Putamen (tissue), 1 donor: Measurements from ENCODE around the gene SIAH3.
"Not testable (repeated sequence)": the region's sequence is repeated elsewhere in the genome, so short reads cannot be mapped to it uniquely, and the experiment has no call there.

Experiments
- DNase-seq: peaks from one replicate; pipeline ENCODE4 v3.0.0-alpha.2; 2016; ENCODE audit warnings: low spot score

Gene SIAH3

GRCh38 chr13:45851171-45851921, at the start of gene SIAH3:
TSS of gene SIAH3 (minus strand) at chr13:45851753. CDS start at chr13:45851629, 124 bp downstream.
- peak; percentile 66 for DNase-seq

DNA sequence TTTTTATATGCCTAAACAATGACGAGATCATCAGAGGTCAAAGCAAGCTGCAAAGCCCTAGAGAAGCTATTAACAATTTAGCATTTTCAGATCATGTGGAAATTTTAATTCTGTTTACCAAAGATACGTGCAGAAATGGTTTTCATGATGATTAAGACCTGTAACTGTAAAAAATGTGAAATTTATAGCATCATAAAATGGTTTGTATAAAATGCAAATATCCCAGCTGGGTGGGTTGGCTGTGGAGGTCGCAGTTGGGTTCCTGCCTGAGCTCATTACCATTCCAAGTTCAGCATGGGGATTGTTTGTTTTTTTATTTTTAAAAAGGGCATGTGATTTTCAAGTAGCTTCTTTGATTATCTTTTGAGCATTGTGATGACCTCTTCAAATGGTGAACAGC, 47.9 kb upstream of the SIAH3 start:
- DNase-seq, result no peak

DNA sequence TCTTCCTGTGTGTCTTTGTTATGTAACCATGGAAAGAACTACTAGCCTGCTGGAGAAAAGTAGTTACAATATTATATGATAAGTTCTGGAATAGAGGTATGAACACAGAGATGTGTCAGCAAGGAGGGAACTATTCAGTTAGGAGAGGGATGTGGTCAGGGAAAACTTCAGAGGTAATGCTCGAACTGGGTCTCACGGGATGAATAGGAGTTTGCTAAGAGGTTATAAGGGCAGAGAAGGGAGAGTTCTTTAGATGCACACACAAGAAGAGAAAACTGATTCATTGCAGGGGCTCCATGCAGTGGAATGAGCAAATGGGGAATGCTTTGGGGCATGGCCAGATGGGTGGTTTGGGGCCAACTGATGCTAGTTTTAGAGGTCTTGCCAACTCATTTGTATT, 46.0 kb upstream of the SIAH3 start:
- DNase-seq, result no peak

- DNase-seq, result no peak
Observed at GRCh38 chr13:45896285-45896684, 44.7 kb upstream of the SIAH3 start.

- DNase-seq, result no peak
Observed at GRCh38 chr13:45895881-45896280, 44.3 kb upstream of the SIAH3 start.

DNA sequence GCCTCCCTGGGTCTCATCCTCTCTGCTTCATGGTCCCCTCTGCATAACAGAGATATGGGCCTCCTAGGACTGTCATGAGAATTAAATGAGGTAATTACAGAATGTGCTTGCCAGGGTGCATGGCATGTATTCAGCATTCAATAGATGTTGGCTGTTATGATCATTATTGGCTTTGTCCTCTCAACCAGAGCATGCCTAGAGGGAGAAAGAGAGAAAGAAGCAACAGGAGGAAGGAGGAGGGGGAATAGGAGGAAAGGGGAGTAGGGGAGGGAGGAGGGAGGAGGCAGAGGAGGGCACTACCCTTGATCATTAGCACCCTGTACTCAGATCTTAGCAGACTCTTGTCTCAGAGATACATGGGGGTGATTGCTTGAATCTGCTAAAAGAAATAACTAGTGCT, 41.0 kb upstream of the SIAH3 start:
- no peak for DNase-seq

DNA sequence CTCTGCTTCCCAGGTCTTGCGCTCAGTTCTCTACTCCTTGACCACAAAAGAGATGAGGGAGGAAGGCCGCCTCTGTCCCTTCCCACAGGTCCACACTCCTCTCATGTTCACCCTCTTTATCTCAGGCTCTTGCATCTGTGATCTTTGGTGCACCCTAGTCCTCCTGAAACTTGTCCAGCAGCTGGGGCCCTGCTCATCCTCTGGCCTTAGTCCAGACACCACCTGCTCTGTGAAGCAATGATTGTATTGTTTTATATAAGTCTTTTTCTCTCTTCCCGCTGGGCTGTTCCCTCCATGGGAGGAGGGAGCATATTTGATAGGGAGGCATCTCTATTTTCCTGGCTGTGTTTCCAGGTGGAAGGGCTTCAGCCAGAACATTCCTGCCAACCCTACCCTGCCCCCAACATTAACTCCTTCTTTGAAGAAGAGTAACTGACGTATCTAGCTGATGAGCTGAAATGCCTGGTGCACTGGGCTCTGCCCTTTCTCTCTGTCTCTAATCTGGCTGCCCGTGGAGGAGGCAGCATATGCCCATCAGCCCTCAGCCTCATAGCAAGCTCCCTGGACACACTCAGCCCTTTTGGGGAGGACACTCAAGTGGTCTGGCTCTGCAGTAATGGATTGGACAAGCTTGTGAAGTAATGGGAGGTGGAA, 38.2 kb upstream of the SIAH3 start:
- no peak for DNase-seq

DNA sequence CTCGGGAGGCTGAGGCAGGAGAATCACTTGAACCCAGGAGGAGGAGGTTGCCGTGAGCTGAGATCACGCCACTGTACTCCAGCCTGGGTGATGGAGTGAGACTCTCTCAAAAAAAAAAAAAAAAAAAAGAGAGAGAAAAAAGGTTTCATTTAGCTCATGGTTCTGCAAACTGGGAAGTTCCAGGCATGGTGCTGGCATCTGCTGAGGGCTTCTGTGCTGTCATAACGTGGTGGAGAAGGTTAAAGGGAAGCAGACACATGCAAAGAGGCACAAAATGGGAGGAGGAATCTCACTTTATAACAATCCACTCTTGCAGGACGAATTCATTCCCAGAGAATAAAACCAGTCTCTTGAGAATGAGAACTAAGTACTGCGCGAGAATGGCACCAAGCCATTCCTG, 34.9 kb upstream of the SIAH3 start:
- no peak for DNase-seq

DNA sequence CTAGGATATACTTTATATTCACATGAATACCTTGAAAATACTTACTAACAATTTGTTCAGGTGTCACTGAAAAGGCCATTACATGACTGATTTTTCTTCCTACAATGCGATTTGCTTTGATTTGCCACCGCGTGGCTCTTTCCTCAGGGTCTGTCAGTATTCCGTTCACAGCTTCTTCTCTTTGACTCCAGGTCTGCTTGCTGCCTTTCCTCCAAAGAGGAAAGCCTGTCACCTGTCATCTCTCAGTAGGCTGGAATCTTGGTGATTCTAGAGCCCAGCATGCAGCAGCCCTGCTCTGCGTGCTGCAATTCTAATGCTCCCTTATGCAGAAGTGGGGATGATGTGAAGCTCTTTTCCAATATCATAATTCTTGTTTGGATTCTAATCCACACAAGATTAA, 33.6 kb upstream of the SIAH3 start:
- no peak for DNase-seq

DNA sequence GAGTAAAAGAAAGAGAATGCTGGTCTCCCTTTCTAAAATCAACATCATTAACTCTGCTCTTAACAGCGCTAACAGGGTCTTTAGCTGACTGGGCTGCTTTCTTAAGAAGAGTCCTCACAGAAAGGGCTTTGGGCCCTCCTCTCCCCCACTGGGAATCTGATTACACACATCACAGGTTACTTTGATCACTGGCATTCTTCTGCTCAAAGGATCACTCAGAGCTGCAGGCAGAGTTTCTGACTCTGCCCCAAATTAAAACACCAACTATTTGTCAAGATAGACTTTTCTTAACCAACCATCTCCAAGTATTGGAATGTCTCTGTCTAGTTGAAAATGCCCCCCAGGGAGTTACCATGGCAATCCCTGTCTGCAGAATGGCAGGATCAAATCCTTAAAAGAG, 31.1 kb upstream of the SIAH3 start:
- no peak for DNase-seq

DNA sequence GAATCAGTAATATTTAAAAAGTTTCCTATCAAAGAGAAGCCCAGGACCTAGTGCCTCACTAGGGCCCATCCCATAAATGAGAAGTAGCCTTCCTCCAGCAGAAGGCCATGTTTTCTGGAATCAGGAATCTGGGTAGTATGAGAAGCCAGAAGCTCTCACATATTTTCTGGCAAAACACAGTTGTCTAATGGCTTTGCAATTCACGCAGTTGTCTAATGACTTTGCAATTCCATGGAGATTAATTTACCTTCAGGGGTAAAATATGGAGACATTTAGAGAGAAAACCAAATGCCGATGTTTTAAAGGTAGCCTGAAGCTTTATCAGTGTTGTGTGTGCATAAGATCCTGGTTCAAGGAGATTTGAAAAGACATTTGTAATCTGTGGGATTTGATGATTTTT, 29.8 kb upstream of the SIAH3 start:
- no peak for DNase-seq

DNA sequence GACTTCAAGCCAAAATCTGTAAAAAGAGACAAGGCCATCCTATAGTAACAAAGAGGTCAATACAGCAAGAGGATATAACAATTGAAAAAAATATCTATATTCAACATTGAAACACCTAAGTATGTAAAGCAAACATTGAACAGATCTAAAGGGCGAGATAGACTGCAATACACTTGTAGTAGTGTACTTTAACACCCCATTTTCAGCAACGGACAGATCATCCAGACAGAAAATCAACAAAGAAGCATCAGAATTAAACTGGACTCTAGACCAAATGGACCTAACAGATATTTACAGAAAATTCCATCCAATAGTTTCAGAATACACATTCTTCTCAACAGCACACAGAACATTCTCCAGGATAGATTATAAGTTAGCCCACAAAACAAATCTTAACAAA, 28.7 kb upstream of the SIAH3 start:
- no peak for DNase-seq

DNA sequence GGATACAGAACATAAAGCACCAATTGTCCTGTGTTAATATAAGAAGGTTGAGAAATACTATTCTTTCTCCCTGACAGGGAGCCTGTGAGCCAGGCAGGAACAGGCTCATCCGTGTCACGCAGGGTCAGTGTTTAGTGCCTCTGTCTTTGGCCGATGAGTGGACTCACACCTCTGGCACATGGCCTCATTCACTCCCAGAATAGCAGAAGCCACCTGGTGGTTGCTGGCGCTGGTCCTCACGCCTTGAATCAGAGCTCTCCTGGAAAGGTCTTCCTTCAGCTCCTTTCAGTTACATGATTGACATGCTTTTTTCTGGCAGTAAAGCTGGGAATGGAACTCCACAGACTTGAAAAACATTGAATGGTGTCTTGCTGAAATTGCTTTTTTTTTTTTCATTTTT, 28.1 kb upstream of the SIAH3 start:
- DNase-seq, result no peak

- peak; percentile 50 for DNase-seq
Observed at GRCh38 chr13:45878966-45879365, 27.4 kb upstream of the SIAH3 start.

DNA sequence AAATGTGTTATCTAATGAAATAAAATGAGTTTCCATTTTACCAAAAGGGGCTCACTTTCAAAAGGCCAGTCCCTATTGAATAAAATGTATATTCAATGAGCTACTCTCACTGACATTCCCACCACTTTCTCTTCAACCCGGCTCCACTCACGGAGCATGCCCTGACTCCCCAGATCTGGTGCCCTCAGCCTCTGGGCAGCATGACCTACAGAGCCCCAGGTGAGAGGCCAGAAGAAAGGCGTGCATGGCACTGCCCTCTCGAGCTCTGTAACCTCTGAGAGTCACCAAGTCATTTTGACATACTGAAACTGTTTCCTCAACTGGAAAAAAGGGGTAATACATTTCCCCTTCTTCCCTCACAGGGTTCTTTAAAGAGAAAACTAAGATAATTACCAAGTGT, 25.2 kb upstream of the SIAH3 start:
- no peak for DNase-seq

DNA sequence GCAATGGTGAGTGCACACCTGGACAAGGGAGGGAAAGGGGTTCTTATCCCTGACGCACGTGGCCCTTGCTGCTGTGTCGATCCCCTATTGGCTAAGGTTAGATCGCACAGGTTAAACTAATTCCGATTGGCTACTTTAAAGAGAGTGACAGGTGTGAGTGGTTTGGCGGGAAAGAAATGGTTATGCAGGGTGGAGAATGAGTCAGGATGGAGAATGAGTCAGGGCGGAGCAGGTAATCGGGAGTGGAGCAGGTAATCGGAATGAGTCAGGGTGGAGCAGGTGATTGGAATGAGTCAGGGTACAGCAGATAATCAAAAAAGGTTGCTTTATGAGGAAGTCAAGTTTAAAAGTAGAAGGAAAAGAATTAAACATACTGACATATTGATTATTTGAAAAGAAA, 24.4 kb upstream of the SIAH3 start:
- no peak for DNase-seq

- no peak for DNase-seq
Observed at GRCh38 chr13:45873491-45874325, 22.2 kb upstream of the SIAH3 start.

GRCh38 chr13:45872566-45872965, 21.0 kb upstream of the SIAH3 start:
- DNase-seq, result no peak

DNA sequence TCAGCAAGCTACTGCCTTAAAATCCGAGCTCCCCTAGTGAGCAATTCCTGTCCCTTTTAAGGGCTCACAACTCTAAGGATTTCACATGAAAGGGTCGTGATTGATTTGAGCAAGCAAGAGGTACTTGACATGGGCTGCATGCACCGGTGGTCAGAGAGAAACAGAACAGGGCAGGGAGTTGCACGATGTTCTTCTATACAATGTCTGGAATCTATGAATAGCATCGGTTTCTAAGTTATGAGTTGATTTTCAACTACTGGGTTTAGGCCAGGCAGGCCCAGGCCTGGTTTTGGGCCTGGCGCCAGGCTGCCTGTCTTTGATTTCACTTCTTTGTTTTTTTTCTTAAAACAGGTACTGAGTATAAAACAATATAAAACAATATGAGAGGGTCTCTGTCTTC, 19.6 kb upstream of the SIAH3 start:
- not testable (repeated sequence) for DNase-seq

DNA sequence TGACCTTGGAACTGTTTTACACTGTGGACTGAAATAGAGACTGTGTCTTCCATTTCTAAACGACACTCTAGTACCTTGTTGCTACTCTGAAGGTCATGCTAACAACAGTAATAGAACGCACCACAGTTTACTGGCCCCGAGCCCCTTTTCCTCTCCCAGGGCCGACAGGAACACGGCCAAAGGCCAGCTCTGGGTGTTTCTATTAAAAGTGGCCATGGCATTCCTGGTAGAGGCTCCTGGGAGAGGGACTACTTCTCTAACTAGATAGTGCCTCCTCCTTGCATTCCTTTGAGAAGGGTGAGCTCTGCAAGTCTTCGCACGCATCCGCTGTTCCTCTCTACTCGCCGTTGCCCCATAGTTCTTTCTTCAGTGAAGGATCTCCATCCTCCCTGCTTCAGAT, 18.7 kb upstream of the SIAH3 start:
- DNase-seq, result no peak

DNA sequence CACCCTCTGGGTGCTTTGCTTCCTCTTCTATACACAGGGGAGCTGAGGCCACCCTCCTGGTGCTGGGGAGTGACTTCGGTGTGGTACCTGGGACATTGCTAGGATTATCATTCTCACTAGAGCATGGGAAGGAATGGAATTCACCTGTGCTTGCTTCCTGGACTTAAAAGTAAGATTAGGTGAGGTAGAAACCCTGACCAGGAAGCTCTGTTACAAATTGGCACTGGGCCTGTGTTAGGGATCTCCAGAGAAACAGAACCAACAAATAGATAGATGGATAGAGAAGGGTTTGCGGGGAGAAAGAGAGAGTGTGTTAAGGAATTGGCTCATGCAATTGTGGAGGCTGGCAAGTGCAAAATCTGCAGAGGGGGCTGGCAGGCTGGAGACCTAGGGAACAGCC, 13.9 kb upstream of the SIAH3 start:
- no peak for DNase-seq

GRCh38 chr13:45863709-45864590, 12.4 kb upstream of the SIAH3 start:
- no peak for DNase-seq
